WTC11 (cell line): Measurements from ENCODE around the gene IQGAP2. TPM values are rescaled to one million over a fixed set of nuclear protein-coding genes. Genes with fewer than 3 reads are reported as not detected.

ENCODE experiments used
- ATAC-seq: fragments of 200-7000 bp; cut with Tn5 transposase; 2 replicates; pipeline ENCODE4 v1.10.0; 2021; ENCODE audit warnings: mild to moderate bottlenecking, moderate library complexity
- CTCF ChIA-PET: fragments of 300-600 bp; sonication (Branson Sonifier 250); formaldehyde crosslinking; loops from one replicate; lab custom pipeline; 2021; ENCODE audit warnings: antibody characterized with exemption; lab: Charles Lee
- POLR2A ChIA-PET: fragments of 350-600 bp; sonication (Branson Sonifier 250); formaldehyde crosslinking; loops from one replicate; lab custom pipeline; 2021; ENCODE audit warnings: antibody characterized with exemption; lab: Charles Lee
- DNase-seq: peaks from one replicate; pipeline ENCODE4 v3.0.0; 2021; ENCODE audit warnings: low spot score
- H3K27ac Mint-ChIP-seq: 2 replicates; pipeline ENCODE4 v1.8.0; 2021; ENCODE audit warnings: mixed read lengths
- H3K27me3 Mint-ChIP-seq: 2 replicates; pipeline ENCODE4 v1.8.0; 2021; ENCODE audit warnings: low read depth, mild to moderate bottlenecking, moderate library complexity, mixed read lengths
- H3K36me3 Mint-ChIP-seq: 2 replicates; pipeline ENCODE4 v1.8.0; 2021; ENCODE audit warnings: mixed read lengths
- H3K4me1 Mint-ChIP-seq: 2 replicates; pipeline ENCODE4 v1.8.0; 2022; ENCODE audit warnings: mixed read lengths
- H3K4me3 Mint-ChIP-seq: 2 replicates; pipeline ENCODE4 v1.8.0; 2021; ENCODE audit warnings: mild to moderate bottlenecking, moderate library complexity, mixed read lengths
- H3K9me3 Mint-ChIP-seq: 2 replicates; pipeline ENCODE4 v1.8.0; 2021; ENCODE audit warnings: mixed read lengths
- ELF4 ChIP-seq: sonication (generic); formaldehyde crosslinking; IDR thresholded peaks from 2 replicates; pipeline ENCODE4 v1.8.1; 2022; ENCODE audit warnings: low read depth, mild to moderate bottlenecking, moderate library complexity, missing genetic modification reagents
- ESRRA ChIP-seq: sonication (generic); formaldehyde crosslinking; IDR thresholded peaks from 2 replicates; pipeline ENCODE4 v1.8.1; 2022; ENCODE audit warnings: mild to moderate bottlenecking, missing genetic modification reagents, borderline replicate concordance
- FOXJ3 ChIP-seq: sonication (generic); formaldehyde crosslinking; IDR thresholded peaks from 2 replicates; pipeline ENCODE4 v1.9.0; 2021; ENCODE audit warnings: missing genetic modification reagents, mild to moderate bottlenecking, borderline replicate concordance
- GABPB1 ChIP-seq: sonication (generic); formaldehyde crosslinking; IDR thresholded peaks from 2 replicates; pipeline ENCODE4 v1.8.1; 2023; ENCODE audit warnings: mild to moderate bottlenecking, missing genetic modification reagents
- GTF2I ChIP-seq: fragments of 250-450 bp; sonication (Bioruptor Pico); conservative IDR thresholded peaks from 2 replicates; pipeline ENCODE4 v1.4.0; 2021; ENCODE audit warnings: mild to moderate bottlenecking
- IRF2 ChIP-seq: sonication (generic); formaldehyde crosslinking; IDR thresholded peaks from 2 replicates; pipeline ENCODE4 v1.8.0; 2022; ENCODE audit warnings: low read depth, missing genetic modification reagents, borderline replicate concordance
- JUN ChIP-seq: sonication (generic); formaldehyde crosslinking; IDR thresholded peaks from 2 replicates; pipeline ENCODE4 v1.8.0; 2023; ENCODE audit warnings: mild to moderate bottlenecking, missing genetic modification reagents
- NFE2L1 ChIP-seq: sonication (generic); formaldehyde crosslinking; IDR thresholded peaks from 2 replicates; pipeline ENCODE4 v1.8.1; 2023; ENCODE audit warnings: missing genetic modification reagents
- PRRX2 ChIP-seq: fragments of 250-450 bp; sonication (Bioruptor Pico); IDR thresholded peaks from 2 replicates; pipeline ENCODE4 v1.8.0; 2021; ENCODE audit warnings: mild to moderate bottlenecking
- TEAD1 ChIP-seq: sonication (generic); formaldehyde crosslinking; IDR thresholded peaks from 2 replicates; pipeline ENCODE4 v1.8.0; 2022; ENCODE audit warnings: mild to moderate bottlenecking, missing genetic modification reagents
- ZBTB21 ChIP-seq: sonication (generic); formaldehyde crosslinking; IDR thresholded peaks from 2 replicates; pipeline ENCODE4 v1.8.1; 2023; ENCODE audit warnings: mild to moderate bottlenecking, missing genetic modification reagents, borderline replicate concordance
- ZNF138 ChIP-seq: sonication (generic); formaldehyde crosslinking; conservative IDR thresholded peaks from 2 replicates; pipeline ENCODE4 v1.8.1; 2022; ENCODE audit warnings: mild to moderate bottlenecking, moderate library complexity, missing genetic modification reagents
- ZNF416 ChIP-seq: fragments of 250-450 bp; sonication (Bioruptor Pico); IDR thresholded peaks from 2 replicates; pipeline ENCODE4 v1.9.0; 2021; ENCODE audit warnings: mild to moderate bottlenecking, inconsistent platforms
- total RNA-seq: library from RNA; stranded (reverse); gene quantifications from 3 replicates; pipeline ENCODE4 v1.2.3, GENCODE V29; 2021
- TF ChIP-seq, protein P1 (sequence below): sonication (generic); formaldehyde crosslinking; IDR thresholded peaks from 2 replicates; pipeline ENCODE4 v1.8.1; 2022; ENCODE audit warnings: mild to moderate bottlenecking, moderate library complexity, missing genetic modification reagents
- TF ChIP-seq, protein P2 (sequence below): fragments of 250-450 bp; sonication (Bioruptor Pico); IDR thresholded peaks from 2 replicates; pipeline ENCODE4 v1.8.0; 2021; ENCODE audit warnings: mild to moderate bottlenecking
- TF ChIP-seq, protein P3 (sequence below): fragments of 250-450 bp; sonication (Bioruptor Pico); IDR thresholded peaks from 2 replicates; pipeline ENCODE4 v1.9.0; 2021; ENCODE audit warnings: mild to moderate bottlenecking
- TF ChIP-seq, protein P4 (sequence below): sonication (generic); formaldehyde crosslinking; IDR thresholded peaks from 2 replicates; pipeline ENCODE4 v1.8.1; 2023; ENCODE audit warnings: mild to moderate bottlenecking, missing genetic modification reagents
- TF ChIP-seq, protein P5 (sequence below): fragments of 250-450 bp; sonication (Bioruptor Pico); conservative IDR thresholded peaks from 2 replicates; pipeline ENCODE4 v1.9.0; 2021; ENCODE audit warnings: mild to moderate bottlenecking
- TF ChIP-seq, protein P6 (sequence below): sonication (generic); formaldehyde crosslinking; IDR thresholded peaks from 2 replicates; pipeline ENCODE4 v1.8.0; 2022; ENCODE audit warnings: mild to moderate bottlenecking, missing genetic modification reagents
- TF ChIP-seq, protein P7 (sequence below): sonication (generic); formaldehyde crosslinking; IDR thresholded peaks from 2 replicates; pipeline ENCODE4 v1.8.0; 2023; ENCODE audit warnings: missing genetic modification reagents, mild to moderate bottlenecking, borderline replicate concordance

Gene IQGAP2
- total RNA-seq, 1 experiment from 2014 or later, result 70.6 TPM

DNA sequence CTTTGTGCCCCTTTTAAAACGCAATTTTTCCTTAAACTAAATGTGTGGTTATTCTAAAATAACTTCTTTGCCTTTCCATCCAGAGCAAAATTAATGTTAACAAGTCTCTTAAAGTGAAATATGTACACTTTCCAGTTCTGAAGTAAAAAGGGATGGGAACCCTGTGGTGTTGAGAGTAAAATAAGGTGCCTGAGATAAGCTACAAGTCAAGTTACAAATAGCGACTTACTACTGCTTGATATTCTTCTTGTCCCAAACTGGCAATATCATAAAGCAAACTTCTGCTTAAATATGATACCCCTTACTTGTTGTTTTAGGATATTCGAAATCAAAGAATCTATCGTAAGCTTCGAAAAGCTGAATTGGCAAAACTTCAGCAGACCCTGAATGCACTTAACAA lies 294.6 kb downstream of the IQGAP2 start:
- Mint-ChIP-seq H3K4me3 (no peak overlapping the region), H3K9me3 (no peaks in the 10 kb centered on the region), H3K27ac (no peak overlapping the region), H3K4me1 (no peaks in the 10 kb centered on the region), H3K27me3 (no peaks in the 10 kb centered on the region), H3K36me3 (peaks cover 30% of the 10 kb centered on the region)
- TF ChIP-seq ELF4 (CRISPR knock-in tag) (no peak), GABPB1 (CRISPR knock-in tag) (no peak), IRF2 (CRISPR knock-in tag) (no peak), ZNF138 (CRISPR knock-in tag) (no peak), PRRX2 (CRISPR knock-in tag) (no peak), JUN (CRISPR knock-in tag) (no peak), NFE2L1 (CRISPR knock-in tag) (no peak), ZNF416 (CRISPR knock-in tag) (no peak), FOXJ3 (no peak), ESRRA (CRISPR knock-in tag) (no peak), GTF2I (no peak), ZBTB21 (no peak), TEAD1 (CRISPR knock-in tag) (no peak)
- TF ChIP-seq, protein P1, sequence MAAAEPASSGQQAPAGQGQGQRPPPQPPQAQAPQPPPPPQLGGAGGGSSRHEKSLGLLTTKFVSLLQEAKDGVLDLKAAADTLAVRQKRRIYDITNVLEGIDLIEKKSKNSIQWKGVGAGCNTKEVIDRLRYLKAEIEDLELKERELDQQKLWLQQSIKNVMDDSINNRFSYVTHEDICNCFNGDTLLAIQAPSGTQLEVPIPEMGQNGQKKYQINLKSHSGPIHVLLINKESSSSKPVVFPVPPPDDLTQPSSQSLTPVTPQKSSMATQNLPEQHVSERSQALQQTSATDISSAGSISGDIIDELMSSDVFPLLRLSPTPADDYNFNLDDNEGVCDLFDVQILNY, result no peak
- TF ChIP-seq, protein P2, sequence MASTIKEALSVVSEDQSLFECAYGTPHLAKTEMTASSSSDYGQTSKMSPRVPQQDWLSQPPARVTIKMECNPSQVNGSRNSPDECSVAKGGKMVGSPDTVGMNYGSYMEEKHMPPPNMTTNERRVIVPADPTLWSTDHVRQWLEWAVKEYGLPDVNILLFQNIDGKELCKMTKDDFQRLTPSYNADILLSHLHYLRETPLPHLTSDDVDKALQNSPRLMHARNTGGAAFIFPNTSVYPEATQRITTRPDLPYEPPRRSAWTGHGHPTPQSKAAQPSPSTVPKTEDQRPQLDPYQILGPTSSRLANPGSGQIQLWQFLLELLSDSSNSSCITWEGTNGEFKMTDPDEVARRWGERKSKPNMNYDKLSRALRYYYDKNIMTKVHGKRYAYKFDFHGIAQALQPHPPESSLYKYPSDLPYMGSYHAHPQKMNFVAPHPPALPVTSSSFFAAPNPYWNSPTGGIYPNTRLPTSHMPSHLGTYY (CRISPR knock-in tag), result no peak
- TF ChIP-seq, protein P3, sequence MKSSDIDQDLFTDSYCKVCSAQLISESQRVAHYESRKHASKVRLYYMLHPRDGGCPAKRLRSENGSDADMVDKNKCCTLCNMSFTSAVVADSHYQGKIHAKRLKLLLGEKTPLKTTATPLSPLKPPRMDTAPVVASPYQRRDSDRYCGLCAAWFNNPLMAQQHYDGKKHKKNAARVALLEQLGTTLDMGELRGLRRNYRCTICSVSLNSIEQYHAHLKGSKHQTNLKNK (CRISPR knock-in tag), result no peak
- TF ChIP-seq, protein P4, sequence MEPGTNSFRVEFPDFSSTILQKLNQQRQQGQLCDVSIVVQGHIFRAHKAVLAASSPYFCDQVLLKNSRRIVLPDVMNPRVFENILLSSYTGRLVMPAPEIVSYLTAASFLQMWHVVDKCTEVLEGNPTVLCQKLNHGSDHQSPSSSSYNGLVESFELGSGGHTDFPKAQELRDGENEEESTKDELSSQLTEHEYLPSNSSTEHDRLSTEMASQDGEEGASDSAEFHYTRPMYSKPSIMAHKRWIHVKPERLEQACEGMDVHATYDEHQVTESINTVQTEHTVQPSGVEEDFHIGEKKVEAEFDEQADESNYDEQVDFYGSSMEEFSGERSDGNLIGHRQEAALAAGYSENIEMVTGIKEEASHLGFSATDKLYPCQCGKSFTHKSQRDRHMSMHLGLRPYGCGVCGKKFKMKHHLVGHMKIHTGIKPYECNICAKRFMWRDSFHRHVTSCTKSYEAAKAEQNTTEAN (CRISPR knock-in tag), result no peak
- TF ChIP-seq, protein P5, sequence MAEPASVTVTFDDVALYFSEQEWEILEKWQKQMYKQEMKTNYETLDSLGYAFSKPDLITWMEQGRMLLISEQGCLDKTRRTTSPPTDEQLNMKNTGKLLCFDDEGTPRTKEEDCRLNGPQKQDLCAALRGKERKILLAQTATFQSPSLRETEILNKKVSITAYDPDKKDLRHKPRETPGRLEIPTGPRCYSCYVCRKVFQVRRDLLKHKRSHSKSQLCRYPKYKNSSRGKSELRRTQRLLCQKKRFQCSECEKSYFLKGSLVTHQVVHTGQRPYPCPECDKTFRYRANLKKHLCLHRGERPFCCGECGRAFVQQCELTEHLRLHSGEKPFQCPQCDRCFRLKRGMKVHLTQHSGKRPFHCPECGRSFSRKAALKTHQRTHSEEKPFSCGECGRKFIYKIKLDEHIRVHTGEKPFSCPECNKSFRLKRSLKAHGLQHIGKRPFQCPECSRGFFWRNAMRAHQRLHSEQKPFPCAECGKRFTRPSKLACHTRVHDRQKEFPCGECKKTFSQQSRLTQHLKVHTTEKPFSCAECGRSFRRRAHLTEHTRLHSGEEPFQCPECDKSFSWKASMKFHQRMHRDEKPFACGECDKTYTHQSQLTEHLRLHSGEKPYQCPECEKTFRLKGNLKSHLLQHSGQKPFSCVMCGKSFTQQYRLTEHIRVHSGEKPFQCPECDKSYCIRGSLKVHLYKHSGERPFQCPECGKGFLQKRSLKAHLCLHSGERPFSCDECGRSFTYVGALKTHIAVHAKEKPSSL, result no peak
- TF ChIP-seq, protein P6, sequence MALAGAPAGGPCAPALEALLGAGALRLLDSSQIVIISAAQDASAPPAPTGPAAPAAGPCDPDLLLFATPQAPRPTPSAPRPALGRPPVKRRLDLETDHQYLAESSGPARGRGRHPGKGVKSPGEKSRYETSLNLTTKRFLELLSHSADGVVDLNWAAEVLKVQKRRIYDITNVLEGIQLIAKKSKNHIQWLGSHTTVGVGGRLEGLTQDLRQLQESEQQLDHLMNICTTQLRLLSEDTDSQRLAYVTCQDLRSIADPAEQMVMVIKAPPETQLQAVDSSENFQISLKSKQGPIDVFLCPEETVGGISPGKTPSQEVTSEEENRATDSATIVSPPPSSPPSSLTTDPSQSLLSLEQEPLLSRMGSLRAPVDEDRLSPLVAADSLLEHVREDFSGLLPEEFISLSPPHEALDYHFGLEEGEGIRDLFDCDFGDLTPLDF, result no peak
- TF ChIP-seq, protein P7, sequence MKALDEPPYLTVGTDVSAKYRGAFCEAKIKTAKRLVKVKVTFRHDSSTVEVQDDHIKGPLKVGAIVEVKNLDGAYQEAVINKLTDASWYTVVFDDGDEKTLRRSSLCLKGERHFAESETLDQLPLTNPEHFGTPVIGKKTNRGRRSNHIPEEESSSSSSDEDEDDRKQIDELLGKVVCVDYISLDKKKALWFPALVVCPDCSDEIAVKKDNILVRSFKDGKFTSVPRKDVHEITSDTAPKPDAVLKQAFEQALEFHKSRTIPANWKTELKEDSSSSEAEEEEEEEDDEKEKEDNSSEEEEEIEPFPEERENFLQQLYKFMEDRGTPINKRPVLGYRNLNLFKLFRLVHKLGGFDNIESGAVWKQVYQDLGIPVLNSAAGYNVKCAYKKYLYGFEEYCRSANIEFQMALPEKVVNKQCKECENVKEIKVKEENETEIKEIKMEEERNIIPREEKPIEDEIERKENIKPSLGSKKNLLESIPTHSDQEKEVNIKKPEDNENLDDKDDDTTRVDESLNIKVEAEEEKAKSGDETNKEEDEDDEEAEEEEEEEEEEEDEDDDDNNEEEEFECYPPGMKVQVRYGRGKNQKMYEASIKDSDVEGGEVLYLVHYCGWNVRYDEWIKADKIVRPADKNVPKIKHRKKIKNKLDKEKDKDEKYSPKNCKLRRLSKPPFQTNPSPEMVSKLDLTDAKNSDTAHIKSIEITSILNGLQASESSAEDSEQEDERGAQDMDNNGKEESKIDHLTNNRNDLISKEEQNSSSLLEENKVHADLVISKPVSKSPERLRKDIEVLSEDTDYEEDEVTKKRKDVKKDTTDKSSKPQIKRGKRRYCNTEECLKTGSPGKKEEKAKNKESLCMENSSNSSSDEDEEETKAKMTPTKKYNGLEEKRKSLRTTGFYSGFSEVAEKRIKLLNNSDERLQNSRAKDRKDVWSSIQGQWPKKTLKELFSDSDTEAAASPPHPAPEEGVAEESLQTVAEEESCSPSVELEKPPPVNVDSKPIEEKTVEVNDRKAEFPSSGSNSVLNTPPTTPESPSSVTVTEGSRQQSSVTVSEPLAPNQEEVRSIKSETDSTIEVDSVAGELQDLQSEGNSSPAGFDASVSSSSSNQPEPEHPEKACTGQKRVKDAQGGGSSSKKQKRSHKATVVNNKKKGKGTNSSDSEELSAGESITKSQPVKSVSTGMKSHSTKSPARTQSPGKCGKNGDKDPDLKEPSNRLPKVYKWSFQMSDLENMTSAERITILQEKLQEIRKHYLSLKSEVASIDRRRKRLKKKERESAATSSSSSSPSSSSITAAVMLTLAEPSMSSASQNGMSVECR, result no peak
- CTCF ChIA-PET, result no interaction called here
- no peak for DNase-seq
- no peak for ATAC-seq
- POLR2A ChIA-PET, result no interaction called here
